H9 (cell line): Measurements from ENCODE around the gene KCNIP3. TPM values are rescaled to one million over a fixed set of nuclear protein-coding genes. Genes with fewer than 3 reads are reported as not detected.

ENCODE experiments used
- DNase-seq: peaks from one replicate; pipeline ENCODE4 v3.0.0-alpha.2; 2017
- H2AFZ ChIP-seq: one replicate; pipeline ENCODE4 v1.6.1; 2013; ENCODE audit warnings: mild to moderate bottlenecking, low read length, control low read depth, moderate library complexity
- H2AK5ac ChIP-seq: 2 replicates; pipeline ENCODE4 v1.6.1; 2013; ENCODE audit warnings: low read length, control low read depth, mixed read lengths; ENCODE audit not compliant: insufficient read length
- H2BK120ac ChIP-seq: one replicate; pipeline ENCODE4 v1.6.1; 2013; ENCODE audit warnings: low read depth, mild to moderate bottlenecking, low read length, control low read depth, inconsistent platforms; ENCODE audit not compliant: poor library complexity, severe bottlenecking
- H2BK12ac ChIP-seq: 2 replicates; pipeline ENCODE4 v1.6.1; 2013; ENCODE audit warnings: low read length, control low read depth, mixed read lengths, low read depth; ENCODE audit not compliant: insufficient read length
- H2BK15ac ChIP-seq: 2 replicates; pipeline ENCODE4 v1.6.1; 2013; ENCODE audit warnings: low read depth, low read length, control low read depth
- H2BK20ac ChIP-seq: one replicate; pipeline ENCODE4 v1.6.1; 2013; ENCODE audit warnings: low read depth, mild to moderate bottlenecking, low read length, control low read depth, inconsistent platforms; ENCODE audit not compliant: poor library complexity, severe bottlenecking
- H2BK5ac ChIP-seq: 2 replicates; pipeline ENCODE4 v1.6.1; 2013; ENCODE audit warnings: low read length, control low read depth, mixed read lengths; ENCODE audit not compliant: insufficient read length
- H3K14ac ChIP-seq: 2 replicates; pipeline ENCODE4 v1.6.1; 2013; ENCODE audit warnings: low read length, control low read depth; ENCODE audit not compliant: insufficient read depth
- H3K18ac ChIP-seq: 2 replicates; pipeline ENCODE4 v1.6.1; 2013; ENCODE audit warnings: low read depth, mild to moderate bottlenecking, mixed read lengths, low read length, control low read depth; ENCODE audit not compliant: insufficient read length
- H3K23ac ChIP-seq: 2 replicates; pipeline ENCODE4 v1.6.1; 2013; ENCODE audit warnings: low read length, control low read depth, mixed read lengths, low read depth; ENCODE audit not compliant: insufficient read length
- H3K23me2 ChIP-seq: 2 replicates; pipeline ENCODE4 v1.6.1; 2013; ENCODE audit warnings: low read depth, mild to moderate bottlenecking, mixed read lengths, low read length, control low read depth; ENCODE audit not compliant: insufficient read length, poor library complexity, severe bottlenecking
- H3K27ac ChIP-seq: 2 replicates; pipeline ENCODE4 v1.5.1; 2013; ENCODE audit warnings: low read length, control low read depth, mixed read lengths, low read depth; ENCODE audit not compliant: insufficient read length
- H3K27me3 ChIP-seq: 2 replicates; pipeline ENCODE4 v1.6.1; 2013; ENCODE audit warnings: low read length, control low read depth, inconsistent platforms; ENCODE audit not compliant: insufficient read depth
- H3K4ac ChIP-seq: 2 replicates; pipeline ENCODE4 v1.6.1; 2013; ENCODE audit warnings: low read depth, mild to moderate bottlenecking, control low read depth, inconsistent platforms, low read length, moderate library complexity
- H3K4me1 ChIP-seq: 2 replicates; pipeline ENCODE4 v1.6.1; 2013; ENCODE audit warnings: low read length, control low read depth, inconsistent platforms; ENCODE audit not compliant: insufficient read depth
- H3K4me2 ChIP-seq: 2 replicates; pipeline ENCODE4 v1.6.1; 2013; ENCODE audit warnings: low read length, control low read depth, mixed read lengths; ENCODE audit not compliant: insufficient read length, insufficient read depth
- H3K56ac ChIP-seq: 2 replicates; pipeline ENCODE4 v1.6.1; 2013; ENCODE audit warnings: low read depth, mild to moderate bottlenecking, mixed read lengths, low read length, control low read depth; ENCODE audit not compliant: insufficient read length
- H3K79me1 ChIP-seq: 2 replicates; pipeline ENCODE4 v1.6.1; 2013; ENCODE audit warnings: low read depth, mild to moderate bottlenecking, moderate library complexity, low read length, control low read depth, inconsistent platforms; ENCODE audit not compliant: insufficient read depth, poor library complexity, severe bottlenecking
- H3K79me2 ChIP-seq: 2 replicates; pipeline ENCODE4 v1.6.1; 2013; ENCODE audit warnings: low read length, control low read depth, inconsistent platforms; ENCODE audit not compliant: insufficient read depth
- H3K9ac ChIP-seq: 2 replicates; pipeline ENCODE4 v1.6.1; 2013; ENCODE audit warnings: low read length, control low read depth, mixed read lengths; ENCODE audit not compliant: insufficient read length; ENCODE audit errors: extremely low read depth
- H3K9me3 ChIP-seq: one replicate; pipeline ENCODE4 v1.6.1; 2013; ENCODE audit warnings: low read depth, low read length, inconsistent platforms; ENCODE audit not compliant: control insufficient read depth
- H3T11ph ChIP-seq: one replicate; pipeline ENCODE4 v1.6.1; 2013; ENCODE audit warnings: mild to moderate bottlenecking, low read length, control low read depth, inconsistent platforms
- H4K20me1 ChIP-seq: one replicate; pipeline ENCODE4 v1.6.1; 2013; ENCODE audit not compliant: control insufficient read depth, insufficient read length, insufficient read depth
- H4K5ac ChIP-seq: 2 replicates; pipeline ENCODE4 v1.6.1; 2013; ENCODE audit warnings: low read depth, mild to moderate bottlenecking, mixed read lengths, low read length, control low read depth; ENCODE audit not compliant: insufficient read length
- H4K8ac ChIP-seq: replicated peaks from 2 replicates; pipeline ENCODE4 v1.6.1; 2013; ENCODE audit warnings: low read length, control low read depth, mixed read lengths, low read depth; ENCODE audit not compliant: insufficient read length
- H4K91ac ChIP-seq: 2 replicates; pipeline ENCODE4 v1.6.1; 2013; ENCODE audit warnings: low read depth, mild to moderate bottlenecking, moderate library complexity, mixed read lengths, low read length, control low read depth; ENCODE audit not compliant: insufficient read length
- H3K27ac Mint-ChIP-seq, 3 experiments: 2 replicates in 2 of 3; 3 replicates in 1 of 3; pipeline ENCODE4 v1.8.0; 2020 to 2021; ENCODE audit warnings: mixed read lengths in 3 of 3, mild to moderate bottlenecking in 1 of 3, moderate library complexity in 1 of 3
- H3K27me3 Mint-ChIP-seq: 2 replicates; pipeline ENCODE4 v1.8.0; 2021; ENCODE audit warnings: low read depth, mild to moderate bottlenecking, moderate library complexity, mixed read lengths
- H3K36me3 Mint-ChIP-seq, 3 experiments: 2 replicates in 2 of 3; 3 replicates in 1 of 3; pipeline ENCODE4 v1.8.0; 2020 to 2021; ENCODE audit warnings: low read depth in 3 of 3, mixed read lengths in 3 of 3; ENCODE audit not compliant: insufficient read depth in 1 of 3
- H3K4me1 Mint-ChIP-seq, 2 experiments: 2 replicates each; pipeline ENCODE4 v1.8.0; 2020; ENCODE audit warnings: mixed read lengths in 2 of 2
- H3K4me3 Mint-ChIP-seq, 2 experiments: 2 replicates in 1 of 2; 3 replicates in 1 of 2; pipeline ENCODE4 v1.8.0; 2020 to 2021; ENCODE audit warnings: mild to moderate bottlenecking in 2 of 2, mixed read lengths in 2 of 2, moderate library complexity in 1 of 2
- H3K9me3 Mint-ChIP-seq, 2 experiments: 2 replicates in 1 of 2; 3 replicates in 1 of 2; pipeline ENCODE4 v1.8.0; 2020; ENCODE audit warnings: mild to moderate bottlenecking in 2 of 2, mixed read lengths in 2 of 2, moderate library complexity in 1 of 2
- CTCF ChIP-seq: fragments of 200-600 bp; sonication (generic); conservative IDR thresholded peaks from 3 replicates; pipeline ENCODE4 v1.8.0; 2021; ENCODE audit warnings: antibody characterized with exemption, mild to moderate bottlenecking
- WGBS: extraction: QIAGEN DNeasy Blood & Tissue Kit; methylation state at CpG from one replicate; pipeline ENCODE4 v1.1.7; 2013; ENCODE audit warnings: missing lambda C conversion rate, low lambda C conversion rate, mixed read lengths; ENCODE audit not compliant: insufficient read length; ENCODE audit errors: extremely low coverage; 5-methylcytosine and 5-hydroxymethylcytosine counted together
- total RNA-seq: library from RNA; stranded (reverse); gene quantifications from 2 replicates; pipeline ENCODE4 v1.2.1, GENCODE V29; 2021

KCNIP3 gene
- total RNA-seq, 1 experiment from 2014 or later: 1.5 TPM

- Histone ChIP-seq H2AFZ (no peak overlapping the region), H3K14ac (no peak overlapping the region), H3K4me2 (no peak overlapping the region), H2BK12ac (no peak overlapping the region), H3K4me1 (no peaks in the 10 kb centered on the region), H3K23ac (no peak overlapping the region), H4K5ac (no peak overlapping the region), H3K79me1 (no peaks in the 10 kb centered on the region), H3K9ac (no peak overlapping the region), H4K8ac (no peak overlapping the region), H3K18ac (no peak overlapping the region), H4K91ac (no peak overlapping the region), H3K23me2 (no peaks in the 10 kb centered on the region), H4K20me1 (no peaks in the 10 kb centered on the region), H3K9me3 (no peaks in the 10 kb centered on the region), H2BK15ac (no peak overlapping the region), H3T11ph (no peak overlapping the region), H3K27ac (no peak overlapping the region), H3K27me3 (no peaks in the 10 kb centered on the region; the same call in 1 of the 2 replicates), H2BK20ac (no peak overlapping the region), H3K4ac (no peak overlapping the region), H2BK120ac (no peak overlapping the region), H3K56ac (no peak overlapping the region), H3K79me2 (no peaks in the 10 kb centered on the region), H2BK5ac (no peak overlapping the region), H2AK5ac (no peak overlapping the region)
- Mint-ChIP-seq H3K27me3 (peaks cover 46% of the 10 kb centered on the region), H3K36me3 (no peaks in the 10 kb centered on the region; a peak in 1 of 7 replicates), H3K9me3 (peaks cover 6 to 7% of the 10 kb centered on the region in 2 experiments; a peak in 4 of 5 replicates), H3K27ac (no peak overlapping the region), H3K4me3 (no peak overlapping the region), H3K4me1 (no peaks in the 10 kb centered on the region)
- TF ChIP-seq CTCF: no peak
- WGBS: no CpG with 5 or more reads among the region's 10 CpGs
- peak; percentile 17 for DNase-seq
These were observed 56.0 kb downstream of the KCNIP3 start for GRCh38 chr2:95353055-95353575.
